H54 (cell line): ENCODE results near the gene CLDN10.
A peak's percentile ranks its signal among the peaks of the same experiment; 100 is the strongest.

ENCODE experiments used
- DNase-seq: peaks from one replicate; pipeline ENCODE4 v3.0.0; 2011; ENCODE audit warnings: low spot score, mixed read lengths; ENCODE audit not compliant: insufficient read length
- FAIRE-seq: peaks from 3 replicates; lab custom pipeline; 2011; peaks lifted over from hg19 to GRCh38; lab: Jason Lieb, UNC
- POLR2A ChIP-seq: IDR thresholded peaks from 2 replicates; pipeline ENCODE4 v1.6.1; 2011; ENCODE audit warnings: low read depth, mild to moderate bottlenecking, low read length

CLDN10 gene

DNA sequence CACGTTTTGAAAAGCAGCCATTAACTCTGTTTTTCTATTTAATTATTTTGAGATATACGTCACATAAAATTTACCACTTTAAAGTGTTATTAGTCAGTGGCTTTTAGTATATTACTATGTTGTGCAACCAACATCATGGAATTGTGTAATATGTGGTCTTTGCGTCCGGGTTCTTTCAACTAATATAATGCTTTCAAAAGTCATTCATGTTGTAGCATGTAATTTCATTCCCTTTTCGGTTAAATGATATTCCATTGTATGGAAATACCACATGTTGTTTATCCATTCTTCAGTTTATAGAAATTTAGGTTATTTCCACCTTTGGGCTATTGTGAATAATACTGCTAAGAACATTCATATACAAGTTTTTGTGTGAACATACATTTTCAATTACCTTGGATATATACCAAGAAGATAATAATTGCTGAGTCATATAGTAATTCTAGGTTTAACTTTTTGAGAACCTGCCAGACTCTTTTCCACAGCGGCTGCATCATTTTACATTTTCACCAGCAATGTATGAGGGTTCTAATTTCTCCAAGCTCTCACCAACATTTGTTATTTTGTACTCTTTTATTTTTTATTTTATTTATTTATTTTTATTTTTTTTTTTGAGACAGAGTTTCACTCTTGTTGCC, 28.1 kb upstream of the CLDN10 start:
- no peak for TF ChIP-seq POLR2A
- DNase-seq, result no peak
- no peak for FAIRE-seq

- FAIRE-seq (no peak), DNase-seq (no peak)
- TF ChIP-seq POLR2A, result no peak
Observed at GRCh38 chr13:95527955-95528354, 24.6 kb upstream of the CLDN10 start.

DNA sequence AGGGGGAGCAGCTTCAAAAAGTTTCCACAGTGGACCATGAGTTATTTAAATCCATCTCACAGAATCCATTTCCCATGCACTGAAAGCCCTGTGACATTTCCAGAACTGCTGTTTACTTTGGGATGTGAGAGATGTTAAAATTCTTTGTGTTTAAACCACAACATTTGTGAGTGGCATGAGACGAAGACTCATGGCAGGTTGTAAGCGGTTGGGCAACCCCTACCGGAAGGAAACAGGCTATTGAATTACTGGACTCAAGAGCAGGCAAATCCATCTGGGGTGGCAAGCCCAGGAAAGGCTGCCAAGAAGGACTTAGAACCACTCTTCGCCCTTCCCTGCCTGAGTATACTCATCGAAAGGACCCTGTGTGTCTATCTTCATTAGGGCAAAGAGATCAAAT, 22.3 kb upstream of the CLDN10 start:
- no peak for TF ChIP-seq POLR2A
- DNase-seq (no peak), FAIRE-seq (peak; percentile 99)

GRCh38 chr13:95533545-95534160, 18.9 kb upstream of the CLDN10 start:
- FAIRE-seq (no peak), DNase-seq (no peak)
- no peak for TF ChIP-seq POLR2A

- FAIRE-seq (peak; percentile 100), DNase-seq (peak; percentile 36)
- TF ChIP-seq POLR2A, result no peak
Observed at GRCh38 chr13:95535243-95535642, 17.3 kb upstream of the CLDN10 start.

- DNase-seq (no peak), FAIRE-seq (peak; percentile 89)
- no peak for TF ChIP-seq POLR2A
Observed at GRCh38 chr13:95536632-95537241, 15.8 kb upstream of the CLDN10 start.

- FAIRE-seq (no peak), DNase-seq (no peak)
- no peak for TF ChIP-seq POLR2A
Observed at GRCh38 chr13:95540888-95541287, 11.6 kb upstream of the CLDN10 start.

GRCh38 chr13:95541308-95541707, 11.2 kb upstream of the CLDN10 start:
- no peak for TF ChIP-seq POLR2A
- DNase-seq, result no peak
- no peak for FAIRE-seq

DNA sequence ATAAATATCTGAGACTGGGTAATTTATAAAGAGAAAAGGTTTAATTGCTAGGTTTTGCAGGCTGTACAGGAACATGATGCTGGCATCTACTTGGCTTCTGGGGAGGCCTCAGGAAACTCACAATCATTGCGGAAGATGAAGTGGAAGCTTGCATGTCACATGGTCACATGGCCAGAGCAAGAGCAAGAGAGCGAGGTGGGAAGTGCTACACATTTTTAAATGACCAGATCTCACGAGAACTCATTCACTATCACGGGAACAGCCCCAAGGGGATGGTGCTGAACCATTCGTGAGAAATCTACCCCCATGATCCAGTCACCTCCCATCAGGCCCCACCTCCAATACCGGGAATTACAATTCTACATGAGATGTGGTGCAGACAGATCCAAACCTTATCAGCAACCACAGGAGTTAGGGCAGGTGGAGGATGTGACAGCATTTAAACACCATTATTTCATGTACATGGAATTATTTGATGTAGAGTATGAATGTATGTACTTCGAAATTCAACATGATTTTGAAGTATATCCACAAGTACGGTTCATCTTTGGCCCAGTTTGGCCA, 10.5 kb upstream of the CLDN10 start:
- TF ChIP-seq POLR2A, result no peak
- no peak for FAIRE-seq
- no peak for DNase-seq

DNA sequence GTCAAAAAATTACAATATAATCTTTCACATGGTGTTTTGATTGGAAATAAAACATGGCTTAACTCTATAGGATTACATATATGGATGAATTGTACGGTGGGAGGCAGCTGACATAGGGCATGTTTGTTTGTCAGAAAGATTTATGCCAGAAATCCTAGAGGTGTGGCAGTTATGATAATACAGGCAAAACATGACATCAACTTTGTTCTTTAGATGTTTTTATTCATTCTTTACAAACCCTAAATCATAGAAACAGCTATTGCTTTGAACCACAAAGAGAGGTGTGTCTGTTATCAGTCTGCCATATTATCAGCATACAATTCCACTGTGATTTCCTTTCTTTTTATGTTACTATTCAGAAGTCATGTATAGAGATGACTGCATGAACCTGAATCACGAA, 8.2 kb upstream of the CLDN10 start:
- no peak for FAIRE-seq
- DNase-seq, result no peak
- TF ChIP-seq POLR2A, result no peak

DNA sequence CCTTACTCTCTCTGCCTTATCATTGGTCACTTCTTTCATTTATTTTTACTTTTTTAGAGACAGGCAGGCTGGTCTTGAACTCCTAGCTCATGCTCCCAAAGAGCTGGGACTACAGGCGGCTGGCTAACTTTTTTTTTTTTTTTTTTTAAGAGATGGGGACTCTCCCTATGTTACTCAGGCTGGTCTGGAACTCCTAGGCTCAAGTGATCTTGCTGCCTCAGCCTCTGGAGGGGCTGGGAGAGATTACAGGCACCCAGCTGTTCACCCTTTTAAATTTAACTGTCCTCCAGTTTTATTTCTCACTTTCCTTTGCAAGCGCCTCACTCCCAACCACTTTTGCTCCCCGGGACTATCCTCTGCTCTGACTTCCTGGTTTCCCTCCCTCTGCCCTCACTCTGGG, 5.6 kb upstream of the CLDN10 start:
- FAIRE-seq (no peak), DNase-seq (no peak)
- TF ChIP-seq POLR2A, result no peak

DNA sequence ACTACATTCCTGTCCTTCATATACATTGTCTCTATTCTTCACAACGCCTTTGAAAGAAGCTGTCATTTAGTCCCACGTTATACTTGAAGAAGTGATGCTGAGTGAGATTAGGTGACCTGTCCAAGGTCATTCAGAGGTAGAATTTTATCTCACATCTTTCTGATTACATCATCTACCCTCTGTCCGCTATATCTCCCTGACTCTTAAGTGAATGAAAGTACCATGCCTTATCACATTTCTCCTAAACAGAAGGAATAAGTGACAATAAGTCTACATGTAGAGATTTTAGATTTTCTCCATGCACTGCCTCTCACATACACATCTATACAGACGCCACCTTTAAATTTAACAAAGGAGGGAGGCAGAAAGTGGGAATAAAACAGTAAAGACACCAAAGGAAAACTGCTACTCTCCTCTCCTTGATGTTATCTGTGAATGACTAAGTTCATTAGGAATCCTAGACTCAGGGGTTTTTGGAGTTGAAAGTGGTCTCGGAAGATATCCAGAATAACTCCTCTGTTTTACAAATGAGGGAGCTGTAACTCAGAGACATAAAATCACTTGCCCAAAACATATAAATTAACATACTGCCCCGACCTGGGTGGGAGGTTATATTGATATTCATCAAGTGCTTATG, 4.9 kb upstream of the CLDN10 start:
- DNase-seq (no peak), FAIRE-seq (peak; percentile 62)
- TF ChIP-seq POLR2A, result no peak

DNA sequence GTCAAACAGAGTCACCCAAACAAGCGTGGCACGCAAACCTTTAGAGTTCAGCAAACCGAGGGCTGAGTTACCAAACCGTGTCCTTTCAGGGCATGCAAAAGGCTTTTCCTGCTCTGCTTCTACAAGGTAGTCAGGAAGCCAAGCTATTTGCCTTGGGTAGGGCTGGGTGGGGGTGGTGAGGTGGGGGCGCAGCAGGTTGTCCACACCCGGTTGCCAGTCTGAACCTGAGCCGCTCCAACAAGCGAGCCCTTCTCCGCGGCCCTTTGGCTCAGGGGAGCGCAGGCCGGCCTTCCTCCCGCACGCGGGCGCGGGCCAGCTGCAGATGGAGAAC, 347 bp upstream of the CLDN10 start:
- TF ChIP-seq POLR2A, result no peak
- DNase-seq (no peak), FAIRE-seq (no peak)
